HG03097 (cell line): ENCODE data around the gene SPC24.
"Not testable (repeated sequence)": the region's sequence is repeated elsewhere in the genome, so short reads cannot be mapped to it uniquely, and the experiment has no call there.

ENCODE experiments used
- ATAC-seq: cut with Tn5 transposase; IDR thresholded peaks from one replicate; pipeline ENCODE4 v1.9.1; 2021; ENCODE audit not compliant: unreplicated experiment, low FRiP score

Gene SPC24

GRCh38 chr19:11166281-11167142, 10.9 kb upstream of the SPC24 start:
- ATAC-seq = no peak

- no peak for ATAC-seq
These were observed 10.0 kb upstream of the SPC24 start for GRCh38 chr19:11165486-11166030.

- no peak for ATAC-seq
These were observed 9.4 kb upstream of the SPC24 start for GRCh38 chr19:11164879-11165406.

- no peak for ATAC-seq
These were observed 8.7 kb upstream of the SPC24 start for GRCh38 chr19:11164296-11164695.

GRCh38 chr19:11160440-11160768, 4.8 kb upstream of the SPC24 start:
- not testable (repeated sequence) for ATAC-seq

GRCh38 chr19:11159598-11160439, 4.2 kb upstream of the SPC24 start:
- ATAC-seq = no peak

GRCh38 chr19:11154683-11155047, 917 bp downstream of the SPC24 start:
- no peak for ATAC-seq

GRCh38 chr19:11152318-11153062, 3.1 kb downstream of the SPC24 start:
- no peak for ATAC-seq

- no peak for ATAC-seq
These were observed 4.4 kb downstream of the SPC24 start for GRCh38 chr19:11151181-11151580.

GRCh38 chr19:11148001-11148400, 7.6 kb downstream of the SPC24 start:
- ATAC-seq = no peak

GRCh38 chr19:11145536-11145924, 10.1 kb downstream of the SPC24 start:
- no peak for ATAC-seq

GRCh38 chr19:11142528-11143171, 12.9 kb downstream of the SPC24 start:
- no peak for ATAC-seq

- no peak for ATAC-seq
These were observed 13.6 kb downstream of the SPC24 start for GRCh38 chr19:11141937-11142527.

GRCh38 chr19:11140896-11141295, 14.7 kb downstream of the SPC24 start:
- no peak for ATAC-seq

GRCh38 chr19:11140023-11140538, 15.5 kb downstream of the SPC24 start:
- ATAC-seq = not testable (repeated sequence)

GRCh38 chr19:11138601-11139300, 16.8 kb downstream of the SPC24 start:
- ATAC-seq = no peak

GRCh38 chr19:11137542-11138384, 17.8 kb downstream of the SPC24 start:
- ATAC-seq = no peak
